Measurements from ENCODE around the gene CAPN5. TPM values are rescaled to one million over a fixed set of nuclear protein-coding genes. Genes with fewer than 3 reads are reported as not detected.
A peak's percentile ranks its signal among the peaks of the same experiment; 100 is the strongest.
"Not testable (repeated sequence)": the region's sequence is repeated elsewhere in the genome, so short reads cannot be mapped to it uniquely, and the experiment has no call there.

The CAPN5 gene
- total RNA-seq = 6.5 TPM
- long read RNA-seq, full-length matches to known transcripts = 8 of 12 reads
- long read RNA-seq, partial matches to known transcripts = 3 of 12 reads
- long read RNA-seq, other reads (novel, unspliced or antisense) = 1 of 12 reads

DNA sequence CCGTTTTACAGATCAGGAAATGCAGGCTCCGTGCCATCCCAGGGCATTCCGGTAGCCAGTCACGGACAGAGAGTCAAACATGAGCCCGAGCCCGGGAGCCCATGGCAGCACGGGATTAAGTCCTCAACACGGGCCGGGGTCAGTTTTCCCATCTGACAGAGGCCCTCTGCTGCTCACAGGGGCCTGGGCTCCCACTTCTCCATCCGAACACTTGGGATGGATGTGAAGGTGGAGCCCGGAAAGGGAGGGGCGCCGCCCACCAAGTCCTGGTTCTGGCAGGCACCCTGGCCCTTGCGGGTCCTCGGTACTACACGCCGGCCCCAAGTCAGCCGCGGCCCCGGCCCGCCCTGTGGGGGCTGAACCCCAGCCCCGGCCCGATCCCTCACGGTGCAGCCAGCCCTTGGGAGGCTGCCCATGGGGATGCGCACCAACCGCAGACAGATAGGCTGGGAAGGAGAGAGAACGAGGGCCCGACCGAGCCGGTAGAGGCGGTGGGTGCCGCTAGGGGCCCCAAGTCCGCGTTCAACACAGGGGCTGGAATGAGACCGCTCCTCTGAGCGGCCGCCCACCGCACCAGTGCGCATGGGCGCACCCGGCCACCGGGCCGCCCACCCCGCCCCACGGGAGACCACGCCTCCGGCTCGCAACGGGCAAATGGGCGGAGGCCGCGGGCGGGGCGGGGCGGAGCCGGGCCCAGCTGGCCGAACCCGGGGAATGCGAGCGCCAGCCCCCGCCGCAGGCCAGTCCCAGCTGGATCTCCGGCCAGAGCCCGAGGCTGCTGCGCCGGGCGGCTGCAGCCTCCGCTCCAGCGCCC is at the start of gene CAPN5:
TSS of gene CAPN5 (plus strand) at position 743 of the 814 bp plus-strand sequence. CDS start 17,916 bp downstream, outside the sequence.
- Histone ChIP-seq H3K4me1 (peaks cover 8% of the 10 kb centered on the region), H3K27ac (peak within 1 kb of the TSS; percentile 84), H3K9me3 (no peaks in the 10 kb centered on the region), H3K4me3 (peak within 1 kb of the TSS; percentile 74), H3K27me3 (no peaks in the 10 kb centered on the region), H3K36me3 (no peaks in the 10 kb centered on the region)
- peak; percentile 98 for ATAC-seq
- intact Hi-C loops (cut with DNase I) = no loop called here
- DNase-seq = peak; percentile 95
- TF ChIP-seq, protein P1, sequence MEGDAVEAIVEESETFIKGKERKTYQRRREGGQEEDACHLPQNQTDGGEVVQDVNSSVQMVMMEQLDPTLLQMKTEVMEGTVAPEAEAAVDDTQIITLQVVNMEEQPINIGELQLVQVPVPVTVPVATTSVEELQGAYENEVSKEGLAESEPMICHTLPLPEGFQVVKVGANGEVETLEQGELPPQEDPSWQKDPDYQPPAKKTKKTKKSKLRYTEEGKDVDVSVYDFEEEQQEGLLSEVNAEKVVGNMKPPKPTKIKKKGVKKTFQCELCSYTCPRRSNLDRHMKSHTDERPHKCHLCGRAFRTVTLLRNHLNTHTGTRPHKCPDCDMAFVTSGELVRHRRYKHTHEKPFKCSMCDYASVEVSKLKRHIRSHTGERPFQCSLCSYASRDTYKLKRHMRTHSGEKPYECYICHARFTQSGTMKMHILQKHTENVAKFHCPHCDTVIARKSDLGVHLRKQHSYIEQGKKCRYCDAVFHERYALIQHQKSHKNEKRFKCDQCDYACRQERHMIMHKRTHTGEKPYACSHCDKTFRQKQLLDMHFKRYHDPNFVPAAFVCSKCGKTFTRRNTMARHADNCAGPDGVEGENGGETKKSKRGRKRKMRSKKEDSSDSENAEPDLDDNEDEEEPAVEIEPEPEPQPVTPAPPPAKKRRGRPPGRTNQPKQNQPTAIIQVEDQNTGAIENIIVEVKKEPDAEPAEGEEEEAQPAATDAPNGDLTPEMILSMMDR (IDR thresholded peaks at IDR 0.05) = peak; percentile 34

DNA sequence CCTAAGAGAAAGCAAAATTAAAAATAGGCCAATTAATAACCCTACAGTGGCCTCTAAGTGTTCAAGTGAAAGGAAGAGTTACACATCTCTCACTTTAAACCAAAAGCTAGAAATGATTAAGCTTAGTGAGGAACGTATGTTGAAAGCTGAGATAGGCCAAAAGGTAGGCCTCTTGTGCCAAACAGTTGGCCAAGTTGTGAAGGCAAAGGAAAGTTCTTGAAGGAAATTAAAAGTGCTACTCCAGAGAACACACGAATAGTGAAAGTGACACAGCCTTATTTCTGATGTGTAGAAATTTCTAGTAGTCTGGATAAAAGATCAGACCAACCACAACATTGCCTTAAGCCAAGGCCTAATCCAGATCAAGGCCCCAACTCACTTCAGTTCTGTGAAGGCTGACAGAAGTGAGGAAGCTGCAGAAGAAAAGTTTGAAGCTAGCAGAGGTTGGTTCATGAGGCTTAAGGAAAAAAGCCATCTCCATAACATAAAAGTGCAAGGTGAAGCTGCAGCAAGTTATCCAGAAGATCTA is 48.3 kb upstream of the CAPN5 start:
- ATAC-seq; H3K4me1 ChIP-seq; H3K27me3 ChIP-seq; H3K9me3 ChIP-seq; H3K4me3 ChIP-seq; DNase-seq; intact Hi-C loops (cut with DNase I); H3K27ac ChIP-seq: not testable (repeated sequence)
- H3K36me3 ChIP-seq = peaks cover 29% of the 10 kb centered on the region

DNA sequence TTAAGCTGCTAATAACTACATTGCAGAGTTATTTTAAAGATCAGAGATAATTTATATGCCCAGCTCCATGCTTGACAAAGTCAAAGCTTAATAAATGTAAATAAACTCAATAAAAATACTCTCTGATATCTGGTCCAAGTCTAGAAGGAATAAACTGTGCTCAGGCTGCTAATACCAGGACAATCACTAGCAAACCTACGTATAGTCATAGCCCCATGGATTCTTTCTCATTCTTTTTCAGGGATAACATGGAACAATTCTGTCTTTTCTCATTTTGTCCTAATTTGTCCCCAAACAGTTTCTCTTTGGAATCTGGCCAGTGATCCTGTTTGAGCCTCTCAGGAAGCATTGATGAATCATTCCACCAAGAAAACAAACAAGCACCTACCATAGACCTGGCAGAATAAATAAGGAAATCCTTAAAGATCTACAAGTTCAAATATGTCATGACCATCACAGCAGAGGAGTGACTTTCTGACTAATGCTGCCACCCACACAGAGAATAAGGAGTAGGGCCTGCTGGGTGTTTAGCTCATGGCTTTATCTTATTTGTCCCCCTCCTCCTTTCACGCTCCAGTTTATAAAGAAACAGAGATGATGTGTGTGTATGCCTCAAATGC is 46.7 kb upstream of the CAPN5 start:
- no peak for DNase-seq
- ATAC-seq = peak; percentile 57
- Histone ChIP-seq H3K27me3 (no peaks in the 10 kb centered on the region), H3K9me3 (no peaks in the 10 kb centered on the region), H3K27ac (no peak overlapping the region), H3K4me1 (no peaks in the 10 kb centered on the region), H3K36me3 (peaks cover 29% of the 10 kb centered on the region), H3K4me3 (no peak overlapping the region)
- TF ChIP-seq, protein P1 (IDR thresholded peaks at IDR 0.05) = no peak
- intact Hi-C loops (cut with DNase I) = no loop called here

DNA sequence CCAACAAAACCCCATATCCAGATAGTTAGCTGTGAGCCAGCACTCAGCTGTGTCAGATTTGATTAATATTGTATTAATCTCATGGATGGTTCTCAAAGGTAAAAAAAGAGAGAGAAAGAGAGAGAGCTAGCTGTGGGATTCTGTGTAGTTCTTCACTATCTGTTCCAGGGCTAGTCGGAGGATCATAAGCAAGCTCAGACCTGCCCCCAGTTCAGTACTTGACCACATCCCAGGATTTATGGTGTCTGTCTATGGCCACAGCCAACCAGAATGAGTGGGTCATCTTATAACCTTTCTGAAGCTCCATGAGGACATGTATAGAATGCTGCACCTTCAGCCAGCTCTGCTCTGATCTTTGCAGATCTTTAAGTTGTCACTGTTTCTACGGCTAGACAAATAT is 46.0 kb upstream of the CAPN5 start:
- Histone ChIP-seq H3K27me3 (no peaks in the 10 kb centered on the region), H3K9me3 (no peaks in the 10 kb centered on the region), H3K4me3 (no peak overlapping the region), H3K36me3 (peaks cover 29% of the 10 kb centered on the region), H3K27ac (no peak overlapping the region), H3K4me1 (no peaks in the 10 kb centered on the region)
- no peak for DNase-seq
- no peak for ATAC-seq
- intact Hi-C loops (cut with DNase I) = no loop called here
- TF ChIP-seq, protein P1 (IDR thresholded peaks at IDR 0.05) = no peak

DNA sequence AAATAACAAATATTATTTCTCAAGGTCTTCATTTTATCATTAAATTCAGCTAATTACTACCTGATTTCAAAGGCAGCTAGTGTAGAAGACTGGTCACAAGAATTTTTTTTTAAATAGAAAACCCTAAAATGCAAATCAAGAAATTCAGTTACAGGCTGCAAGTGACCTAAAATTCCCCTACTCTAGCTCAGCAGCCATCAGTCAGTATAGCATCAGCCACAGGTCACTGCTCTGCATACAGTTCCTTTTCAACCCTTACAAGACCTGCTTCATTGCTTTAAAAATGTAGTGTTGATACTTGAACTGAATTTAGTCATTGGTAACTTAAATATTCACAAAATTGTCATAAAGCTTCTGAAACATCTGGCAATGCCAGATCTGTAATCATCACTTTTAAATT is 42.0 kb upstream of the CAPN5 start:
- no peaks in the 10 kb centered on the region for H3K9me3 ChIP-seq
- no peak for ATAC-seq
- H3K27ac ChIP-seq = no peak overlapping the region
- H3K36me3 ChIP-seq = peaks cover 18% of the 10 kb centered on the region
- no peaks in the 10 kb centered on the region for H3K27me3 ChIP-seq
- H3K4me1 ChIP-seq = no peaks in the 10 kb centered on the region
- no peak overlapping the region for H3K4me3 ChIP-seq
- no peak for DNase-seq
- intact Hi-C loops (cut with DNase I) = no loop called here
- TF ChIP-seq, protein P1 (IDR thresholded peaks at IDR 0.05) = no peak

DNA sequence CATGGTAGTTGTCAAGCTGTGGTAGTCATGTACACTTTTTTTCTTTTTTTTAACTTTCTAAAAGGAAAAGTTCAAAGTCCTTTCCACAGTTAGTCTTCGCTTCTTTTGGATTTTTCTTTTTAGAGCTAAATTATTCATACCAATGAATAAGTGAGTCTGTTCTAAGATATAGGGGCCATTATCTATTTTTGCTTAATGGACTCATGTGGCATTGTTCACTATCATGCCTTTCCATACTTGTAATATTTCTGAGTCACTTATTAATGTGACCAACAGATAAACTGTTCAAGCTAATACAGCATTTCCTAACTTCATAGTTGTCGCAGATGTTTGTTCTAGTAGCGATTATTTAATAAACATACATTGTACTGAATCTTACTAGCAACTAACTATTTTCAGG is 40.5 kb upstream of the CAPN5 start:
- TF ChIP-seq, protein P1 (IDR thresholded peaks at IDR 0.05) = no peak
- no peaks in the 10 kb centered on the region for H3K4me1 ChIP-seq
- H3K4me3 ChIP-seq = no peak overlapping the region
- peaks cover 3% of the 10 kb centered on the region for H3K36me3 ChIP-seq
- H3K9me3 ChIP-seq = no peaks in the 10 kb centered on the region
- ATAC-seq (no peak), DNase-seq (no peak)
- no peak overlapping the region for H3K27ac ChIP-seq
- peaks cover 8% of the 10 kb centered on the region for H3K27me3 ChIP-seq
- intact Hi-C loops (cut with DNase I) = no loop called here
